Measurements from ENCODE around the gene STAM.
"Not testable (repeated sequence)": the region's sequence is repeated elsewhere in the genome, so short reads cannot be mapped to it uniquely, and the experiment has no call there.

STAM gene

DNA sequence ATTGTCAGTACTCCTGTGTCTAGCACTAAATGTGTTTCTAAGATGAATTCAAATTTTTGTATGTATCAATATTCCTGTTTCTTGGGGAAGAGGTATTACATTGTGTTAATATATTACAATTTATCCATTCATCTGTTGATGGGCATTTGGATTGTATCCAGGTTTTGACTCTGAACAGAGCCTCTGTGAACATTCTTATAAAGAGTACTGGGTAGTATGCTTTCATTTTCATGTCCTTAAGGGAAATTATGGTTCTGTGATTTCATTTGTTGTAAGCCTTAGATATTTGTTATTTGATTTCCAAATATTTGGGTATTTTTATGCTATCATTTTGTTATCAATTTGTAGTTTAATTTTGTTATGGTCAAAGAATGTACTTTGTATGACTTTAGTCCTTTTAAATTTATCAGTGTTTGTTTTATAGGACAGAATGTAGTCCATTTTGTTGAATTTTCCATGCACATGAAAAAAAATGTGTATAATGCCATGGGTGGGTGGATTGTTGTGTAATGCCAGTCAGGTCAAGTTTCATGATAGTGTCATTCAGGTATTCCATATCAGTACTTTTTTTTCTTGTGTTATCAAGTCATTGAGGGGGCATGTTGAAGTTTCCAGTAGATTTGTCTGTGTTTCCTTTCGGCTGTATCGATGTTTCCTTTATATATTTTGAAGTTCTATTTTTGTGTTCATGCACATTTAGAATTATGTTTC, 38.4 kb downstream of the STAM start:
- DNase-seq, result no peak

DNA sequence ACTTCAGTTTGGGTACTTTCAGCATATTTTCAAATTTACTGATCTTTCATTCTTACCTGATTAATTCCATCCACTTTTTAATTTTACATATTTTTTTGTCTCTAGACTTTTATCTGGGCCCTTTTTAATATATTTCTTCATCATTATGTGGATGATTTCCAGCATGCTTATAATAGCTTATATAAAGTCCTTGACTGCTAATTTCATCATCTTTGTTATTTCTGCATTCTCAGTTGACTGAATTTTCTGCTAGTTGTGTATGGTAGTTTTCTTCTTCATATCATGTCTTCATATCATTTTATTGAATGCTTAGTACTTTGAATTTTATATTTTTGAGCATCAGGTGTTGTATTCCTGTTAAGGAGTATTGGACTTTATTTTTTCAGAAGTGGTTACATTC, 39.6 kb downstream of the STAM start:
- no peak for DNase-seq

DNA sequence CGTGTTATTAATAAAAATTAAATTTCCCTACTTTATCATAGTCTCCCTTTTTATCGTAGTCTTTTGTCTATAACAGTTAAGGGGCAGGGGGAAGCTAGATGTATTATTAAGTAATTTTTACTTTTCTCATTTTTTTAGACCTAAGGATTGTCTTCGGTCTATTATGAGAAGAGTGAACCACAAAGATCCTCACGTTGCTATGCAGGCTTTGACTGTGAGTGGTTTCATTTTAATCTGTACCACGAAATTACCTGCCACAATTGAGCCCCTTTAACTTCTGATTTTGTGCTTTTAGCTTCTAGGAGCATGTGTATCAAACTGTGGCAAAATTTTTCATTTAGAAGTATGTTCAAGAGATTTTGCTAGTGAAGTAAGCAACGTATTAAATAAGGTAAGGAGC, 40.6 kb downstream of the STAM start:
- DNase-seq, result no peak

DNA sequence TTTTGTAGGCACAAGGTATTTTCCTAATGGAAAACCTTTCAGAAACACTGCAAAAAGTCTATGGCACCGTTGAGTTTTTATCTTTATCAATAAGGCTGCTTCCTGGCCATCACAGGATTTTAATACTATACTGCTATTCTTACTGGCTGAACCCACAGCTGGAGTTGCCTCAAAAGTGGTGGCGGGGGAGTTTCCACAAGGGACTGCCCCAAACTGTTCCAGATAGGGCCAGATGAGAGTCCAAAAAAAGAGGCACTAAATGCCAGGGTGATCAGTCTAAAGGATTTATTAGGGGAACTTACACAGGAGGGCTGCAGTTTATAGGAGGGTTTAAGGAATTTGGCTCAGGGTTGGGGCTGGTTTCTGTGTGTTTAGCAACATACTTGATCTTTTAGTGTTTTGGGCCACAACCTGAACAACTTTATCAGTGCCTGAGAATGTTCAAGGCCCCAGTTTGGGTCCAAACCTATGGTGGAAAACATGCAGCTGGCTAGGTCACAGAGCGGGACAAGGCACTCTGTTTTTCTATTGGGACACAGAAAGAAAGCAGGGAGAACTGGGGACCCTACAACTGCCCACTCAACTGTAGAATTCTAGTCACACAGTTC, 41.4 kb downstream of the STAM start:
- no peak for DNase-seq

DNA sequence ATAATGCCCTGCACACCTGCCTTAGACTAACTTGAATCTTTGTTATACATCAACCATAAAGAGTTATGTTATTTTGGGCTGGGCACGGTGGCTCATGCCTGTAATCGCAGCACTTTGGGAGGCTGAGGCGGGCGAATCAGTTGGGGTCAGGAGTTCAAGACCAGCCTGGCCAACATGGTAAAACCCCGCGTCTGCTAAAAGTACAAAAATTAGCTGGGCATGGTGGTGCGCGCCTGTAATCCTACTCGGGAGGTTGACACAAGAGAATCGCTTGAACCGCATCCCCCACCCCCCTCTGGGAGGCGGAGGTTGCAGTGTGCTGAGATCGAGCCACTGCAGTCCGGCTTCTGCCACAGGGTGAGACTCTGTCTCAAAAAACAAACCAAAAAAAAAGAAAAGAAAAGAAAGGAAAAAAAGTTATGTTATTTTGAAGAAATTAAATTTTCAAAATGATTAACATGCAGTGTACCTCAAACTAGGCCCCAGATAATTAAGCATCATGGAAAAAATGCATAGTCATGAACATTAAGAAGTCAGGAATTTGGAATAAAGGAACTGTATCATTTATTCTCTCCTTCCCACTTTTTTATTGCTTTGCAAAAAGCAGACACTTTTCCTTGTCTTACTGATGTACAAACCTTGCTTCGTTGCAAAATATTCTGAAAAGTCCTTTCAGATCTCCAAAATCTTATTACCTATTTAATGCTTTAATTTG, 43.3 kb downstream of the STAM start:
- no peak for DNase-seq

DNA sequence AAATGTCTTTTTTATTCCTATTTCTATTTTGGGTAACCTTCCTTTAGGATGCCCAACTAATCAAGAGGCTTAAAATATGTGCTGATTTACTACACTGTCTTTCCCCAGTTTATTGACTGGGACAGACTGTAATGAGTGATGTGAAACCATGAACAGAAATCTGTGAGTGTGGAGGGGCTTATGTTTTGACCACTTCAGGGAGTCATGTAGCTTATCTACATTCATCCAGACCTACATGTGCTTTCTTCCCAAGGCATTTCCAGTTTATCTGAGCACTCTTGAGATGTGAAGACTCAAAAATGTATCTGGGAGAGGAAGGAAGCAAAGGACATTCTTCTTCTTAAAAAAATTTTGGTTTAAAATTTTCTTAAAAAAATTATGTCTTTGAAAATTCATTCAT, 45.2 kb downstream of the STAM start:
- DNase-seq, result no peak

DNA sequence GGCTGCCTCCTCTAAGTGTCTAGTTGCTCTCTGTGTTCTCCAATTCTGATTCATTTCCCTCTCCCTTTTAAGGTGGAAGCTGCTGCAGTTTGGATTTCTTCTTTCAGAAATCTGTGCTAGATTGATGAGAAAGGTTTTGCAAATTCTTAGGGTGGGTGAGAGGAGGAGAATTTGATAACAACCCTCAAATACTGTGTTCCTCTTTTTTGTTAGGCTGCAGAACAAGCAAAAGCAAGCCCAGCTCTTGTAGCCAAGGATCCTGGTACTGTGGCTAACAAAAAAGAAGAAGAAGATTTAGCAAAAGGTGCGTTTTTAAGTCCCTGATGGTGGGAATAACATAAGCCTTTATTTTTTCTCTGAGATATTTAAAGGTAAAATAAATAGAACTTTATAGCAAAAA, 49.1 kb downstream of the STAM start:
- DNase-seq, result no peak

DNA sequence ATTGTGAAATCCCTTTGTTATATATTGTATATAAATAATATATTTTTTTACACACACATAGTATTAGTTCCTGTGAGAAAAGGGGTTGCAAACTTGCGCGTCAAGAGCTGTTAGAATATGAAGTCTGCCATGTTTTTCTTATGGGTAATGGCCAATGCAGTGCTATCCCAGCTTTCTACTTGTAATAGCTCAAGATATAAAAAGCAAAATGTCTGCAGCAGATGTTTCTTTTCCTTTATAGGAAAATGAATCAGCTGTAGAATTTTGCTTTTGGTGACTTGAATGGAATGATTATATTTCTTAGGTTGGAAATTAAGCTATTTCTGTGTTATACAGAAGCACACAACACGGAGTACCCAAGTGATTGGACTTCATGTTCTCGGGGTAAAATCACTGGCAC, 54.7 kb downstream of the STAM start:
- DNase-seq, result no peak

DNA sequence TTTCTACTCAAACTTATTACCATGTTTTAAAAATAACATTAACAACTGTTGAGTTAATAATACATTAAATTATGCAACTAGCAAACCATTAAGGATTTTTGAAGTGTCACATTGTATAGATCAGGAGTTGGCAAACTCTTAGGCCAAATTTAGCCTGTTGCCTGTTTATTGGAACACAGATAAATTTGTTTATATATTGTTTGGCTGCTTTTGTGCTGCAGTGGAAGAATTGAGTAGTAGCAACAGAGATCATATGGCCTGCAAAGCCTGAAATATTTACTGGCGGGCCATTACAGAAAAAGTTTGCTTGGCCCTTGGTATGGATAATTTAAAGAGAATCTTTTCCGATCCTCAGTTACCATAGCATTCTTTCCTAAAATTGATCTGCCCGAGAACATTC, 57.4 kb downstream of the STAM start:
- DNase-seq, result no peak

DNA sequence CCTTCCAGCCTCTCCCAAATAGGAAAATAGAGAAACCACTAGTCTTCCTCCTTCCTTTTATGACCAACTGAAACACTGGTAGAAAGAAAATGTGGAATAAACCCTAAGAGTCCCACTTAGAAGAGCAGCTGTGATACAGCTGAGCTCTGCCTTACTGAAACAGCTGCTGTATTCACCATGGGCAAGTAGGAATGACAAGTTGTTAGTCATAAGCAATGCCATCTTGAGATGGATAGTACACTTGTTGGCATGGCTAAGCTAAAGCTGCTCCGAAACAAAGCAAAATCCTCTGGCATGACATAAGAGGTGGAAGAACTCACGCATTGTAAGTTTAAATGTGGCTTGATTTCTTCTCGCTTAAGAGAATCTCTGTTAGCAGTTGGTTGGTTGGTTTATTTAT, 59.8 kb downstream of the STAM start:
- no peak for DNase-seq

DNA sequence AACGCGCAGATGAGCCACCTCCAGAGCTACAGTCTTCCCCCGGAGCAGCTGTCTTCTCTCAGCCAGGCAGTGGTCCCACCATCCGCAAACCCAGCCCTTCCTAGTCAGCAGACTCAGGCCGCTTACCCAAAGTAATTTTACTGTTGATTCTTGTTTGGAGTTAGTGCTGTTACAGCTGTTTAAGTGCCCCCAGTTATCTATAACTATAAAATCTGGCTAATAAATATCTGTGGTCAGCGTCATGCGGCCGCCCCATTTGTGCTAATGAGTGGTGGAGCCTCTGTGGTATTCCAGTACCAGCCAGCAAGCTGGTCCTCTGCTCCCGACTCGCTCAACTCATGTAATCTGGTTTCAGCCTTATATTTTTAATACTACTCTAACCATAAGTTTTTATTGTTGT, 64.9 kb downstream of the STAM start:
- no peak for DNase-seq

DNA sequence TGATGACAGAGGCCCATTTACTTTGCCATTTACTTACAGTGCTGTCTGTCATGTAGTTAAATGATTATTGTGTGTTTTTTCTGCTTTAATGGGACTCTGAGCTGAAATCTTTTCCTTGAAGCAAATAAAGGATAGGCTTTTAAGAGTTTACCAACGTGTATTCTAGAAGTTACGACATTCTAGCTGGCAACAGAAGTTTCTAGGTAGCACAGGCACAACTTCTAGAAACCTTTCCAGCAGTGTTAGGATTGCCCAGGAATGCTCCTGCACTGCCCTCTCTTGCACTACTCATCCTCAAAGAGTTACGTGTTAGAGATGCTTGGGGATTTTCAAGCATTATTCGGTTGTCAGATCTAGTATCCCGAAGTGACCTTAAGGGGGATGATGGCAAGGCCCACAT, 65.5 kb downstream of the STAM start:
- DNase-seq, result no peak

DNA sequence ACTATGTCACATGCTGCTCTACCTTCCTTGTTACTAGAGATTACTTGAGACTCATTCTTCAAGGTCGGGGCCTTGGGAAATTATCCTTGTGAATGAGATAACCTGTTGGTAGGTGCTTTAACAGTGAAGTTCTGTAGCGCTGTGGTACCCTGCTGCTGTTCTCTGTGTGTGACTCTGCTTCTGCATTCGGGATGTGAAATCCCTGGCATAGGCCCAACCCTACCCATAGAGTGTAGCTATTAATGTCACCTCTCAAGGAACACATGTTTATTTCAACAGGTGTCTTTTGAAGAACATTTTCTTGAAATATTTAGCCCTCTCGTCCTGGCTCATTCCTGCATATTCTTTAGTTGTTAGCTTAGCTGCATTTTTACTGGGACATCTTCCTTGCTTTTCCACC, 66.2 kb downstream of the STAM start:
- no peak for DNase-seq

DNA sequence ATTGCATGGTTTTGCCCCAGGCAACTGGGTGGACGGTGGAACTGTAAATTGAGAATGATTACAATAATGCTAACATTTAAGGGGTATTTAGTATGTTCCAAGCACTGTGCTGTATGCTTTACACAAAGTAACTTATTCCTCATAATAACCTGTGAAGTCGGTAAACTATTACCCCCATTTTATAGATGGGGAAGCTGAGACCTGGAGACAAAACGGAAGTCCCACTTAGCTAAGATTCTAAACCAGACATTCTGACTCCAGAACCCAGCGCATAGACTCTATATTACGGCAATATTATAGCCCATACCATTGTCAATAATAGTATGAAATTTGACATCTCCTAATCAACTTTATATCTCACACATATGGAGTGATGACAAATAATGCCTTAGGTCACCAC, 68.1 kb downstream of the STAM start:
- DNase-seq, result no peak

DNA sequence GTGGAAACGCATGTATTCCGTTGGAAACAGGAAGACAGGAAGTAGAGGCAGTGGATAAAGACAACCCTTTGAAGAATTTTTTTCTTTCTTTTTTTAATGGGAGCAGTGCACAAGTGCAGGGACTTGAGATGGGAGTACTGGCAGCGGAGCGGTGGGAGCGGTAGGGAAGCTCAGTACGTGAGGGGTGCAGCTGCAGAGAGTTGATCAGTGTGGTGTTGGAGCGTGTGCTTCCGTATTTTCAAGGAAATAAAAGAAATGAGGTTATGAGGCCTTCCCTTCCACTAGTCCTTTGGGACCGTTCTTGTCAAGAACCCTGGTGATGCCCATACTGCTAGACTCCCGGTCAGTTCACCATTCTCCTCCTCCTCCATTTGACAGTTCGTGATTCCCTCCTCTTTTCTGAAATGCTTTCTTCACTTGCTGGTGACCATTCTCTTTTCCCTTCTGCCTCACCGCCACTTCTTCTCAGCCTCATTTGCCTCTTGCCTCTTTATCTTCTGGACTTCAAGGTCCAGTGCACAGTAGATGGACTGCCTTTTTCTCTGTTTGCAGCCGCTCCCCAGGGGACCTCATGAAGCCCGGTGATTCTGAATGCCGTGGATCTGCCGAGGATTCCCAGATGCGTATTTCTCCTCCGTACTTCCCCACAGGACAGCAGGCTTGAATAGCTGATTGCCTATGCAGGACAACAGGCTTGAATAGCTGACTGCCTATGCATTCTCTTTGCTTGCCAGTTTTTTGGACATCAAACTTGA, 68.9 kb downstream of the STAM start:
- no peak for DNase-seq

DNA sequence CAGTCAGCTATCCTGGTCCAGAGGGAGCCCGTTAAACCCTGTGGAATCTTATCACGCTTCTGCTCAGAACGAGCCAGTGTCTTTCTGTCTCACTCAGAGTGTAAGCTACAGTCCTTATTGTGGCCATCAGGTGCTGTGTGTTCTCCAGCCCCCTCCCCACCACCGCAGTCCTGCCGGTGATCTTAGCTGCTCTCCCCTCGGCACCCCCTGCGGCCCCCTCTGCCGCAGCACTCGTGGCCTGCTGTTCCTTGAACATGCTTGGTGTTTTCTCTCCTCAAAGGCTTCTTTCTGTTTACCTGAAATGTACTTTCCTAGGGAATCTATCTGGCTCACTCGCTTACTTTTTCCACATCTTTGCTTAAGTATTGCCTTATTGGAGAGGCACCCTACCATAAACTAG, 69.8 kb downstream of the STAM start:
- no peak for DNase-seq

DNA sequence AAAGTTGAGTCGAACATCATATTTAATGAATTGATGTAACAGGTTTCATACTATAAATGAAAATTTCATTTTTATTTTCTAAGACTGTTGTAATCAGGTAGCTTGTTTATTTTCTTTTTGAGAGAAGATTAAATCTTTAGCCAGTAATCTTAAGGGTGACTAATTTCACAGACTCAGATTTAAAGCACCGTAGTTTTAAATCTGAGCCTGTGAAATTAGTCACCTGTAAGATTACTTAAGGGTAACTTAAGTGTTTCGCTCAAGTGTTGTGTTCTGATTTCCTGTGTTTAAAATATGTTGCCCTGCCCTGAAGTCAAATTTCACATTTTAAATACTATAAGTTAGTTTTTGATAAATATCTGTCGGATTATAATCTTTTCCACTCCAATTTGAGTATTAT, 72.2 kb downstream of the STAM start:
- no peak for DNase-seq

DNA sequence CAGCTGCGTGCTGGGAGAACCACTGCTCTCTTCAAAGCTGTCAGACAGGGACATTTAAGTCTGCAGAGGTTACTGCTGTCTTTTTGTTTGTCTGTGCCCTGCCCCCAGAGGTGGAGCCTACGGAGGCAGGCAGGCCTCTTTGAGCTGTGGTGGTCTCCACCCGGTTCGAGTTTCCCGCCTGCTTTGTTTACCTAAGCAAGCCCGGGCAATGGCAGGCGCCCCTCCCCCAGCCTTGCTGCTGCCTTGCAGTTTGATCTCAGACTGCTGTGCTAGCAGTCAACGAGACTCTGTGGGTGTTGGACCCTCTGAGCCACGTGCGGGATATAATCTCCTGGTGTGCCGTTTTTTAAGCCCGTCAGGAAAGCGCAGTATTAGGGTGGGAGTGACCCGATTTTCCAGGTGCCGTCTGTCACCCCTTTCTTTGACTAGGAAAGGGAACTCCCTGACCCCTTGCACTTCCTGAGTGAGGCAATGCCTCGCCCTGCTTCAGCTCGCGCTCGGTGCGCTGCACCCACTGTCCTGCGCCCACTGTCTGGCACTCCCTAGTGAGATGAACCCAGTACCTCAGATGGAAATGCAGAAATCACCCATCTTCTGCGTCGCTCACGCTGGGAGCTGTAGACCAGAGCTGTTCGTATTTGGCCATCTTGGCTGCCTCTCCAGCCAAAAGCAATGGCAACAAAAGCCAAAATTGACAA, 78.5 kb downstream of the STAM start:
- not testable (repeated sequence) for DNase-seq

DNA sequence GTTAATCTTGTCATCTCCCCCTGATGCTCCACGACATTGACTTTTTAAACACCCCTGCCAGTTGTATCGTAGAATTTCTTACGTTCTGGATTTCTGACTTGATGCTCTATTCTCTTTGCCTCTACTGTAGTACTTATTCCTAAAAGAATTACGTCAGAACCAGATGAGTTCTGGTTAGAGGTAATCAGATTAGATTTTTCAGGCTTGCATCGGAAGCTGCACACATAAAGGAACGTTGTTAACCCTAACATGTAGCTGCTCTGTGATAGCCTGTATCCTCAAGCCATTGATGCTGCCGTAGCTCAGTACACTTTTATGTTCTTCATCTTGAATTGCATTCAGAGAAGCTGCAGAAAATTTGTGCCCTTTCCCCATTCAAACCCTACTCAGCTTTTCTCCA, 81.8 kb downstream of the STAM start:
- DNase-seq, result no peak

DNA sequence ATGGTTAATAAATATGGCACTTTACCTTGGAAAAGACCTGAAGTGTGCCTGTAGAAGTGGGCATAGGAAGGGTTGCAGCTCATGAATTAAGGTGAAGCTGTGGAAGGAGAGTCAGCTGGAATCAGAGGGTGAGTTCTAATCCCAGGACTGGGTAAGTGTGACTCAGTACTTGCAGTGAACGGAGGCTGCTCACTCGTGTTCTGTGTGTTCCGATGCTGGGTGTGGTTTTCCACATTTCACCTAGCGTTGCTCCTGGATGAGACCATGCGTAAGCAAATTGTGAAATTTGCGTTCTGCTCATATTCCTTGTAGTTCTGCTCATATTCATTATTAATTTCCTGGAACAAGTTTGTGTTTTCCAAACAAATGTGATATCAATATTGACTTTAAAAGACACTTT, 85.7 kb downstream of the STAM start:
- no peak for DNase-seq

DNA sequence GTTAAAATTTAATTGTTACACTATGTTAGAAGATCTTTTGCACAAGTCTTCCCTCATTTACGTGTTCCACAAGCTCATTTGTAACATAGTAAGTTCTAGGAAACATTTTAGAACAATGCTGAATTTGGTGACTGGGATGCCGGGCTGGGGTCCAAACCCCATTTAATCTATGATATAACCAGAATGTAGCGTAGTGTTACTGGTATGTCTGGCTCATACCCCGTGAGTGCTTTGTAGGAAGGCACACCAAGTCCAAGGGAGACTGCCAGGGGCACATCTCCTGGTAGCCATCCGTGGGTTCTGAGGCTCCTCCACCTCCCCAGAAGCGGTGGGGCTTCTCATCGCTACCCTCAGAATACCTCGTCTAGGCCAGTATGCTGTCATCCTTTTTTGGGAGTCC, 86.7 kb downstream of the STAM start:
- no peak for DNase-seq

DNA sequence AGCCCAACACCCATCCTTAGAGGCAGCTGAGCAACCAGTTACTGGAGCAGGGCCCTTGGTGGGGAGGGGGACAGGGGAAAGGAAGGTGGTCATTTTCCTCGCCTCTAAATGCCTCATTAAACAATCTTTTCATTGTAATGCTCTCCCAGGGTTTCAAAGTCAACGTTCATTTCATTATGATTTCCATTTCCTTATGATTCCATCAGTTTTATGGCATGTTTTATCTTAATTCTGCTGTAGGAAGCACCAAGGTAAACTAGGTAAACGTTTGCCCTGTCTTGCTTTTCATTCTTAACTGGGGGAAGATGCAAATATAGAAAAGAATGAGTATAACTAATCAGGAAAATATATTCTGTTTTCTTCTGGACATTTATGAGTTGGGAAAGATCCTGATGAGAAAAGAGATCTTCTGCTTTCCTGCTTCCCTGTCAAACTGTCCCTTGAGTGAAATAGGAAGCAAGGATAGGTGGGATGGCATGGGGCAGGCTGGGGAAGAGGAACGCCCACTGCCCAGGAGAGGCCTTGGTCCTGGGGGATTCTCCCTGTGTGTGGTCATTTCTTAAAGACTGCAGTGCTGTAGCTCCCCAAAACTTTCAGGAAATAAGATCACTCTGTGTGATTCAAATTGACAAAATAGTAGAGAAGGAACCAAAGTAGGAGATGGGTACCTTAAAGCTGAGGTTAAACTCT, 87.5 kb downstream of the STAM start:
- DNase-seq, result no peak

Data from effector CD4-positive, alpha-beta T cell (primary cell).